Left lung (tissue), 14 donors: ENCODE results near the gene DNAH9. TPM values are rescaled to one million over a fixed set of nuclear protein-coding genes. Genes with fewer than 3 reads are reported as not detected.

Source experiments
- ATAC-seq: fragments of 200-7000 bp; cut with Tn5 transposase; one replicate; pipeline ENCODE4 v1.9.1; 2020; ENCODE audit warnings: moderate library complexity
- DNase-seq, 4 donors: peaks; one replicate each; pipeline ENCODE4 v3.0.0-alpha.2; 2013 to 2020
- H3K27ac ChIP-seq, 2 donors: fragments of 200-600 bp; sonication (generic) in 1 of 2; one replicate each; pipeline versions ENCODE4 v1.5.0 to v1.8.0; 2020 to 2021
- H3K27me3 ChIP-seq, 2 donors: fragments of 200-600 bp; sonication (generic) in 1 of 2; one replicate each; pipeline versions ENCODE4 v1.5.0 to v1.8.0; 2020 to 2021
- H3K36me3 ChIP-seq, 2 donors: fragments of 200-600 bp; sonication (generic) in 1 of 2; one replicate each; pipeline versions ENCODE4 v1.5.0 to v1.8.0; 2020 to 2021
- H3K4me1 ChIP-seq, 2 donors: fragments of 200-600 bp; one replicate each; pipeline ENCODE4 v1.8.0; 2021
- H3K4me3 ChIP-seq, 2 donors: fragments of 200-600 bp; sonication (generic) in 1 of 2; one replicate each; pipeline versions ENCODE4 v1.5.0 to v1.8.0; 2020 to 2021; ENCODE audit warnings: mild to moderate bottlenecking in 1 of 2
- H3K9me3 ChIP-seq, 2 donors: fragments of 200-600 bp; sonication (generic) in 1 of 2; one replicate each; pipeline versions ENCODE4 v1.5.0 to v1.8.0; 2020 to 2021
- intact Hi-C, 2 donors: fragments of 100-400 bp; cut with DNase I; formaldehyde crosslinking; loops; one replicate each; pipeline versions ENCODE4 v1.11.2 to v1.14.2; 2022
- long read RNA-seq, 12 donors: library from polyadenylated mRNA in 2 of 12; unstranded in 2 of 12; transcript quantifications; one replicate each; pipeline ENCODE4 v2.0.0 and lab custom pipeline, GENCODE V29; 2019 to 2026
- polyA plus RNA-seq, 6 donors: library from polyadenylated mRNA; unstranded; fragments of 120-200 nt; gene quantifications; one replicate each; pipeline ENCODE4 v1.2.1, GENCODE V29; 2013; ENCODE audit not compliant: insufficient read length in 6 of 6
- total RNA-seq, 2 donors: library from RNA; stranded (reverse); fragmentation: NEBNext Ultra II Directional; extraction: Animal tissue kit (Norgen Biotek cat#: 25700); gene quantifications; one replicate each; pipeline ENCODE4 v1.2.1, GENCODE V29; 2021
- TF ChIP-seq, protein P1 (sequence below), 2 donors: fragments of 200-600 bp; sonication (generic) in 1 of 2; IDR thresholded peaks; one replicate each; pipeline versions ENCODE4 v1.5.0 to v1.8.0; 2021; ENCODE audit warnings: antibody characterized with exemption in 2 of 2
- donor health status: DM: no; HTN: yes; CAD: no.
- donor health status: DM: no; HTN: no; CAD: no.

DNAH9 gene, protein sequence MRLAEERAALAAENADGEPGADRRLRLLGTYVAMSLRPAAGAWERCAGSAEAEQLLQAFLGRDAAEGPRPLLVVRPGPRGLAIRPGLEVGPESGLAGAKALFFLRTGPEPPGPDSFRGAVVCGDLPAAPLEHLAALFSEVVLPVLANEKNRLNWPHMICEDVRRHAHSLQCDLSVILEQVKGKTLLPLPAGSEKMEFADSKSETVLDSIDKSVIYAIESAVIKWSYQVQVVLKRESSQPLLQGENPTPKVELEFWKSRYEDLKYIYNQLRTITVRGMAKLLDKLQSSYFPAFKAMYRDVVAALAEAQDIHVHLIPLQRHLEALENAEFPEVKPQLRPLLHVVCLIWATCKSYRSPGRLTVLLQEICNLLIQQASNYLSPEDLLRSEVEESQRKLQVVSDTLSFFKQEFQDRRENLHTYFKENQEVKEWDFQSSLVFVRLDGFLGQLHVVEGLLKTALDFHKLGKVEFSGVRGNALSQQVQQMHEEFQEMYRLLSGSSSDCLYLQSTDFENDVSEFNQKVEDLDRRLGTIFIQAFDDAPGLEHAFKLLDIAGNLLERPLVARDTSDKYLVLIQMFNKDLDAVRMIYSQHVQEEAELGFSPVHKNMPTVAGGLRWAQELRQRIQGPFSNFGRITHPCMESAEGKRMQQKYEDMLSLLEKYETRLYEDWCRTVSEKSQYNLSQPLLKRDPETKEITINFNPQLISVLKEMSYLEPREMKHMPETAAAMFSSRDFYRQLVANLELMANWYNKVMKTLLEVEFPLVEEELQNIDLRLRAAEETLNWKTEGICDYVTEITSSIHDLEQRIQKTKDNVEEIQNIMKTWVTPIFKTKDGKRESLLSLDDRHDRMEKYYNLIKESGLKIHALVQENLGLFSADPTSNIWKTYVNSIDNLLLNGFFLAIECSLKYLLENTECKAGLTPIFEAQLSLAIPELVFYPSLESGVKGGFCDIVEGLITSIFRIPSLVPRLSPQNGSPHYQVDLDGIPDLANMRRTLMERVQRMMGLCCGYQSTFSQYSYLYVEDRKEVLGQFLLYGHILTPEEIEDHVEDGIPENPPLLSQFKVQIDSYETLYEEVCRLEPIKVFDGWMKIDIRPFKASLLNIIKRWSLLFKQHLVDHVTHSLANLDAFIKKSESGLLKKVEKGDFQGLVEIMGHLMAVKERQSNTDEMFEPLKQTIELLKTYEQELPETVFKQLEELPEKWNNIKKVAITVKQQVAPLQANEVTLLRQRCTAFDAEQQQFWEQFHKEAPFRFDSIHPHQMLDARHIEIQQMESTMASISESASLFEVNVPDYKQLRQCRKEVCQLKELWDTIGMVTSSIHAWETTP (N-terminal part only)
- 1 to 10 TPM in 1 of 2 donors, under 1 TPM in 1; 0.38 to 8.6 TPM for total RNA-seq
- 10 to 100 TPM in 1 of 6 donors, 1 to 10 TPM in 5; 2.0 to 12.0 (median 7.5) TPM for polyA plus RNA-seq
- long read RNA-seq, donor 1, partial matches to known transcripts = 6 of 7 reads
- long read RNA-seq, donor 1, other reads (novel, unspliced or antisense) = 0 of 7 reads
- long read RNA-seq, donor 2 = 0 reads
- long read RNA-seq, donor 3 = 0 reads
- long read RNA-seq, donor 4 = 0 reads
- long read RNA-seq, donor 5 = 0 reads
- long read RNA-seq, donor 6 = 0 reads
- long read RNA-seq, donor 7 = 0 reads
- long read RNA-seq, donor 8, partial matches to known transcripts = 0 of 1 reads
- long read RNA-seq, donor 8, other reads (novel, unspliced or antisense) = 0 of 1 reads
- long read RNA-seq, donor 9 = 0 reads
- long read RNA-seq, donor 10, transcript DNAH9-209 (4 exons, 1,986 nt) = major isoform, 5 of 5 reads
- long read RNA-seq, donor 10, partial matches to known transcripts = 0 of 5 reads
- long read RNA-seq, donor 10, other reads (novel, unspliced or antisense) = 0 of 5 reads
- long read RNA-seq, donor 11 = 0 reads
- long read RNA-seq, donor 12, partial matches to known transcripts = 0 of 1 reads
- long read RNA-seq, donor 12, other reads (novel, unspliced or antisense) = 0 of 1 reads

DNA sequence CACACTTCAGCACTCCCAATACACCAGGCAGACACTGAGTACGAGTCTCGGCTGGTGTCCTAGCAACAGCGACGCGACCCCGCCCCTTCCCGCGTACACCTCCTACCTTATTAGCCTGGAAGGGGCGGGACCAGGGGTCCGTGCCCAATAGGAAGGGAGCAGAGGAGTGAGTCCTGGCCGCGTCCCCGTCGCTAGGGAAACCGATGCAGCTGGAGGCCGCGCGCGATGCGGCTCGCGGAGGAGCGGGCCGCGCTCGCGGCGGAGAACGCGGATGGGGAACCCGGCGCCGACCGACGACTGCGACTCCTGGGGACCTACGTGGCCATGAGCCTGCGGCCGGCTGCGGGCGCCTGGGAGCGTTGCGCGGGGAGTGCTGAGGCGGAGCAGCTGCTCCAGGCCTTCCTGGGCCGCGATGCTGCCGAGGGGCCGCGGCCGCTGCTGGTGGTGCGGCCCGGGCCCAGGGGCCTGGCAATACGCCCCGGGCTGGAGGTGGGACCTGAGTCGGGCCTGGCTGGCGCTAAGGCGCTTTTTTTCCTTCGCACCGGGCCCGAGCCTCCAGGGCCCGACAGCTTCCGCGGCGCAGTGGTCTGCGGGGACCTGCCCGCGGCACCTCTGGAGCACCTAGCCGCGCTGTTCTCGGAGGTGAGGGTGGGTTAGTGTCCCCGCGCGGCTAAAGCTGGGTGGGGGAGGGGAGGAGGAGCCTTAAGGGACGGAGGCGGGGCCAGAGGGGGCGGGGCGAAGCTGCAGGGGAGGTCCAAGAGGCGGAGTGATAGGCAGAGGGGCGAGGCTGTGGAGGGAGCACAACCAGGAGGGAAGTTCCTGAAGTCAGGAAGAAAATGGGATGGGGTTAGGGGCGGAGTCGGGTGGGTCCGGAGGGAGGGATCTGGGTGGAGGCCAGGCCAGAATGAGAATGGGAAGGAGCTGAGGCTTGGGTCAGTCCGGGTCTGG, at the start of gene DNAH9:
TSS of gene DNAH9 (plus strand) at position 197 of the 948 bp plus-strand sequence. CDS start at position 226, 29 bp downstream.
- no peaks in the 10 kb centered on the region for H3K36me3 ChIP-seq
- peak within 1 kb of the TSS; percentile 46 to 54 for H3K4me3 ChIP-seq
- DNase-seq = peak; percentile 85 to 96 (median 94)
- H3K9me3 ChIP-seq = no peaks in the 10 kb centered on the region
- no peaks in the 10 kb centered on the region for H3K4me1 ChIP-seq
- intact Hi-C loops = no loop called here
- H3K27me3 ChIP-seq = peaks cover 0 to 31% of the 10 kb centered on the region in 2 donors
- peak within 1 kb of the TSS; percentile 39 to 54 for H3K27ac ChIP-seq
- TF ChIP-seq, protein P1, sequence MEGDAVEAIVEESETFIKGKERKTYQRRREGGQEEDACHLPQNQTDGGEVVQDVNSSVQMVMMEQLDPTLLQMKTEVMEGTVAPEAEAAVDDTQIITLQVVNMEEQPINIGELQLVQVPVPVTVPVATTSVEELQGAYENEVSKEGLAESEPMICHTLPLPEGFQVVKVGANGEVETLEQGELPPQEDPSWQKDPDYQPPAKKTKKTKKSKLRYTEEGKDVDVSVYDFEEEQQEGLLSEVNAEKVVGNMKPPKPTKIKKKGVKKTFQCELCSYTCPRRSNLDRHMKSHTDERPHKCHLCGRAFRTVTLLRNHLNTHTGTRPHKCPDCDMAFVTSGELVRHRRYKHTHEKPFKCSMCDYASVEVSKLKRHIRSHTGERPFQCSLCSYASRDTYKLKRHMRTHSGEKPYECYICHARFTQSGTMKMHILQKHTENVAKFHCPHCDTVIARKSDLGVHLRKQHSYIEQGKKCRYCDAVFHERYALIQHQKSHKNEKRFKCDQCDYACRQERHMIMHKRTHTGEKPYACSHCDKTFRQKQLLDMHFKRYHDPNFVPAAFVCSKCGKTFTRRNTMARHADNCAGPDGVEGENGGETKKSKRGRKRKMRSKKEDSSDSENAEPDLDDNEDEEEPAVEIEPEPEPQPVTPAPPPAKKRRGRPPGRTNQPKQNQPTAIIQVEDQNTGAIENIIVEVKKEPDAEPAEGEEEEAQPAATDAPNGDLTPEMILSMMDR (IDR thresholded peaks at IDR 0.05) = no peak
- ATAC-seq = peak; percentile 99

GRCh38 chr17:11550431-11550830, 47.8 kb upstream of the DNAH9 start:
- Histone ChIP-seq H3K4me3 (no peak overlapping the region), H3K9me3 (no peaks in the 10 kb centered on the region), H3K36me3 (no peaks in the 10 kb centered on the region), H3K27me3 (no peaks in the 10 kb centered on the region), H3K4me1 (no peaks in the 10 kb centered on the region), H3K27ac (no peak overlapping the region)
- DNase-seq = no peak
- ATAC-seq = no peak
- intact Hi-C loops = no loop called here
- TF ChIP-seq, protein P1 (IDR thresholded peaks at IDR 0.05) = no peak

GRCh38 chr17:11551442-11551841, 46.8 kb upstream of the DNAH9 start:
- Histone ChIP-seq H3K4me3 (no peak overlapping the region), H3K4me1 (no peaks in the 10 kb centered on the region), H3K36me3 (no peaks in the 10 kb centered on the region), H3K9me3 (no peaks in the 10 kb centered on the region), H3K27ac (no peak overlapping the region), H3K27me3 (no peaks in the 10 kb centered on the region)
- intact Hi-C loops = no loop called here
- ATAC-seq (no peak), DNase-seq (no peak)
- TF ChIP-seq, protein P1 (IDR thresholded peaks at IDR 0.05) = no peak
